Stimulated activated CD4-positive, alpha-beta T cell treated with anti-CD3 and anti-CD28 coated beads, Interleukin-2, amount 100 ng/mL, for 4 hours (primary cell): ENCODE measurements around the gene LDB3.

ENCODE experiments used
- DNase-seq: peaks from one replicate; pipeline ENCODE4 v3.0.0-alpha.2; 2020; ENCODE audit warnings: low read depth

The LDB3 gene

DNA sequence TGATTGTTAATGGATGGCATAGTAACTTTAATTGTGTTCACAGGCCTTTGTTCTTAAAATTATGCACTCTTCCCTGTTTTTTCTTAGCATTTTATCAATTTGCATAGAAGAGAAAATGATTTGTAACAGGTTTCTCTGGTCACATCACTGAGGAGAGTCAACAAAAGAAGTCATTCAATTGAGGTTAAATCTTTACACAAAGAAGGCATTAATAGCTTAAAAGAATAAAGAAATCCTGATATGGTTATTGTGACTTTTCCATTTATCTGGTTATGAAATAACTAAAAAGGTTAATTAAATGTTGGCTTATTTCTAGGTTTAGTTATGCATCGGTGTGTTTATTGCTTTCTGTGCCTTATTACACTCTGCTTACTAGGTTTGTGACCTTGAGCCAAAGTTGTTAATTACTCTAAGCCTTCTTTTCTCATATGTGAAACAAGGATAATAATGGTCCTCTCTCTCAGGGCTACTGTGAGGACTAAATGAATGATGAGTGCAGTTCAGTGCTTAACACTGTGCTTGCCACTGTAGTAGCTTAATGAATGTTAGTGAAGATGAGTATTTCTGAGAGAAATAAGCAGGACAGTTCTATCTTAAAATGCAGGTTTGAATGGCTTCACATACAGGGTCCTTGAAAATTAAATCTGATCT lies 100.2 kb downstream of the LDB3 start:
- DNase-seq = no peak

- no peak for DNase-seq
Measured at GRCh38 chr10:86769991-86770390, 101.7 kb downstream of the LDB3 start.

DNA sequence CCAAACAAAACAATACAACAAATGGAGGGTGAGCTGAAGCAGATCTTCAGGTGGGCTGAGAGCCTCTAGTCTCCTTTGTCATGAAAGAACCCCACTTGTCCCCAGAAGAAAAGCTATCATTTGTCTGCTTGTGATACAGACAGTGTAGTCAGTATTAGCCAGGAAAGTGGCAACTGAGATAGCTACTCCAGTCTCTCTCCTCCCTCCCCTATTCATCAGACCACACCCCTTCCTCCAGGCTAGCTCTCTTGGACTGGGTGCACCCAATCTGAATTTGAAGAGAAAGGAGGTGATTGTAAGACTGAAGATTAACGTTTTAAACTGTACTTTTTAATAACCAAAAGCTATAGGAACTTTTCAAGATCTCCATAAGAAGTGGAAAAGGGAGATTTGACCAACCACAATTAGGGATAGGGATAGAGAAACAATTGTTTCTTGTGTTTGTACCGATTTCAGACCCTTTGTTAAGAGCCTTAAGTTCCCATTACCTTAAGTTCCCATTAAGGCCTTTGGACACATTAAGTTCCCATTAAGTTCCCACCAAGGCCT lies 102.2 kb downstream of the LDB3 start:
- no peak for DNase-seq

- no peak for DNase-seq
Measured at GRCh38 chr10:86773498-86773897, 105.2 kb downstream of the LDB3 start.

DNA sequence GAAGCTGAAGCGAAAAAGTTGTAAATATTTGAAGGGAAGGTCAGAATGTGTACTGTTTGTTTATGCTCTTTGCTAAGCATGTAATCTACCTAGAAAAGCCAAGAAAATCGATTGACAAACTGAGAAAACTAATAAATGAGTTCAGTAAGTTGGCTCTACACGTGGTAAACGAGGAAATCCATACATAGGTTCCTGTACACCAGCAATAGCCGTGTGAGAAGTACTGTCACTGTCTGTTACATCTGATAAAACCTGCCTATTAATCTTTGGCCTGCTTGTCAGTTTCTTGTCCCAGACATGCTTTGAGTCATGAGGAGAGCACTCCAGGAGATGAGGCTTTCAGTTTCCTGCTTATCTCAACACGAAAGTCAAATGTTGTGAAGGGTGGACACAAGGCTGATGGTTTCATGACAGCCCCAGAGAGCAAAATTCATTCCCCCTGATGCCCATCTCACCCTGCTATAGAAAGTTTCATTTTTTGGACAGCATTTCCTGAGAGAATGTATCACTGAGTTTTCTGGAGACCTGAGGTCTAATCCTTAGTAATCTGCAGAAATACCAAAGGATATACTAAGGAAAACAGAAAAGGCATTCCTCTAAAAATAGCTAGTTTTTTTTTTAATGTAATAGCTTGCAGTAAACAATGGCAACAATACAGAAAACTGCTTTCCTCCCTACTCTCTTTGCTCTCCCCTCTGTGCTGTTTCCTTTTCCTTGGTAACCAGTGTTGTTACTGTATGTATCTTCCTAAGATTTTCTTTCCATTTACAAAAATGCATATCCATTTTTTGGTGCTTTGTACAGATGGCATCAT lies 107.0 kb downstream of the LDB3 start:
- no peak for DNase-seq

DNA sequence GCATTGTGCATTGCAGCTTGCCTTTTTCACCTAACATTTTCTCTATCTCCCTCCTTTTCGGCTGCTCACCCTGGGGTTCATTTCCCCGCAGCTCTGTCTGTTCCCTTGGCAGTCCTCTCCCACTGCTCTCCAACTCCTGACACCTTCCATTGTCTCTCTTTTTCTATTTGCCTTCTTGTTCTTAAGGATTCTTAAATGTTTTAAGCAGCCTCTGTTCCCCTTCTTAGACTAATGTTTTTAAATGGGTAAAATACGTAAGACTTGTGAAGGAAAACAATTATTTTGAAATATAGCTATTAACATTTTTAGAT lies 107.5 kb downstream of the LDB3 start:
- DNase-seq = no peak

DNA sequence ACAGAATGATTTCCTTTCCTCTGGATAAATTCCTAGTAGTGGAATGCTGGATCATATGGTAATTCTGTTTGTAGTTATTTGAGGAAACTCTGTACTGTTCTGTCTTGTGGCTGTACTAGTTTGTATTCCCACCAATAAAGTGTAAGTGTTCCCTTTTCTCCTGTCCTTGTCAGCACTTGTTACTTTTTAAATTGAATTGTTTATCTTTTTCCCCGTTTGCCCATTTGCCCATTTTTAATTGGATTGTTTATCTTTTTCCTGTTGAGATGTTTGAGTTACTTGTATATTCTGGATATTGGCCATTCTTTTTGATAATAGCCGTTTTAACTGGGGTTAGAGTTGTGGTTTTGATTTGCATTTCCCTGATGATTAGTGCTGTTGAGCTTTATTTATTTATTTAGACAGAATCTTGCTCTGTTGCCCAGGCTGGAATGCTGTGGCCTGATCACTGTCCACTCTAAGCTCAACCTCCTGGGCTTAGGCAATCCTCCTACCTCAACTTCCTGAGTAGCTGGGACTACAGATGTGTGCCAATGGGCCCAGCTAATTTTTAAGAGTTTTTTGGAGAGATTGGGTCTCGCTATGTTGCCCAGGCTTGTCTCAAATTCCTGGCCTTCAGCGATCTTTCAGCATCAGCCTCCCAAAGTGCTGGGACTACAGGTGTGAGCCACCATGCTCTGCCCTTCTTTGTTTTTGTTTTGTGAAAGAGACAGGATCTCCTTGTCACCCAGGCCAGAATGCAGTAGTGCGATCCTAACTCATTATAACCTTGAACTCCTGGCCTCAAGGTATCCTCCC lies 111.1 kb downstream of the LDB3 start:
- DNase-seq = no peak

GRCh38 chr10:86782701-86783418 lies 114.5 kb downstream of the LDB3 start:
- DNase-seq = no peak

DNA sequence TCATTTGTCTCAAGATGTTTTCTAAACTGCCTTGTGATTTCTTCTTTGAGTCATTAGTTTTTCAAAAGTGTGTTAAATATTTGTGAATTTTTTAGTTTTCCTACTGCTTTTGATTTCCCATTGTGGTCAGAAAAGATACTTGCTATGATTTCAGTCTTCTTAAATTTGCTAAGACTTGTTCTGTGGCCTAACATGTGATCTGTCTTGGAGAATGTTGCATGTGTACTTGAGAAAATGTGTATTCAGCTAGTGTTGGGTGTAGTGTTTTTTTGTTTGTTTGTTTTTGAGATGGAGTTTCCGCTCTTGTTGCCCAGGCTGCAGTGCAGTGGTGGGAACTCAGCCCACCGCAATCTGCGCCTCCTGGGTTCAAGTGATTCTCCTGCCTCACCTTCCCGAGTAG lies 116.7 kb downstream of the LDB3 start:
- no peak for DNase-seq
